HL-60 (cell line): ENCODE measurements around the gene BRSK1.

Experiments used
- microRNA-seq: library from miRNA; unstranded; fragments of <30 nt; microRNA quantifications from one replicate; pipeline ENCODE4, GENCODE V29; 2018

The BRSK1 gene

Small RNA genes lying within 50 kb of the gene (microRNA-seq; reads per million reads assigned to microRNA genes)
- gene MIR6802, result 2.4 reads per million
- gene MIR6803, result 1.8 reads per million
